A549 (cell line): ENCODE results near the gene BST1. TPM values are rescaled to one million over a fixed set of nuclear protein-coding genes. Genes with fewer than 3 reads are reported as not detected.

Experiments
- ATAC-seq, 2 experiments: fragments of 200-7000 bp in 1 of 2; fragments of >200 bp in 1 of 2; cut with Nextera tagmentation in 1 of 2; cut with Tn5 transposase in 1 of 2; 3 replicates each; pipeline versions ENCODE4 v1.8.0 to v1.9.1; 2018 to 2020; ENCODE audit warnings: mild to moderate bottlenecking in 1 of 2, moderate library complexity in 1 of 2
- CTCF ChIA-PET: fragments of 300-600 bp; sonication (Branson Sonifier 250); formaldehyde crosslinking; extraction: SDS; loops from one replicate; lab custom pipeline; 2021; ENCODE audit warnings: antibody characterized with exemption, inconsistent platforms; lab: Yijun Ruan, JAX
- POLR2A ChIA-PET: fragments of 350-600 bp; formaldehyde crosslinking; extraction: SDS; loops from one replicate; lab custom pipeline; 2021; ENCODE audit warnings: antibody characterized with exemption, inconsistent platforms; lab: Yijun Ruan, JAX
- DNase-seq, 2 experiments: peaks; one replicate each; pipeline versions ENCODE4 v3.0.0 to v3.0.0-alpha.2; 2011 to 2016; ENCODE audit warnings: low read depth in 1 of 2, low spot score in 1 of 2
- FAIRE-seq: peaks from 2 replicates; lab custom pipeline; 2011; peaks lifted over from hg19 to GRCh38; lab: Jason Lieb, UNC
- H3K27ac ChIP-seq, 2 experiments: fragments of >200 bp; sonication (Bioruptor Twin); formaldehyde crosslinking; 3 replicates each; pipeline ENCODE4 v1.5.1; 2016 to 2017
- H3K4me1 ChIP-seq: fragments of >200 bp; sonication (Bioruptor Twin); formaldehyde crosslinking; 3 replicates; pipeline ENCODE4 v1.6.1; 2016
- H3K4me2 ChIP-seq: fragments of >200 bp; sonication (Bioruptor Twin); formaldehyde crosslinking; 3 replicates; pipeline ENCODE4 v1.6.1; 2016
- H3K4me3 ChIP-seq: fragments of >200 bp; sonication (Bioruptor Twin); formaldehyde crosslinking; 3 replicates; pipeline ENCODE4 v1.5.1; 2016
- H3K9me3 ChIP-seq: fragments of >200 bp; sonication (Bioruptor Twin); formaldehyde crosslinking; 3 replicates; pipeline ENCODE4 v1.6.1; 2016
- CBX2 ChIP-seq: fragments of 200-600 bp; sonication (generic); IDR thresholded peaks from 2 replicates; pipeline ENCODE4 v1.6.1; 2016; ENCODE audit warnings: low read depth, mild to moderate bottlenecking, borderline replicate concordance
- CBX8 ChIP-seq: fragments of 200-600 bp; sonication (generic); IDR thresholded peaks from 2 replicates; pipeline ENCODE4 v1.6.1; 2016
- CHD2 ChIP-seq: fragments of 150-350 bp; IDR thresholded peaks from 2 replicates; pipeline ENCODE4 v1.6.1; 2014; ENCODE audit warnings: low read length; ENCODE audit not compliant: partially characterized antibody
- EHF ChIP-seq: fragments of 250-450 bp; sonication (Bioruptor Pico); IDR thresholded peaks from 2 replicates; pipeline ENCODE4 v1.5.0; 2020; ENCODE audit warnings: mild to moderate bottlenecking
- FOSB ChIP-seq: fragments of 250-450 bp; sonication (Bioruptor Pico); IDR thresholded peaks from 2 replicates; pipeline ENCODE4 v1.5.0; 2020; ENCODE audit warnings: mild to moderate bottlenecking, moderate library complexity
- FOSL2 ChIP-seq, 2 experiments: fragments of 450-650 bp in 1 of 2; fragments of >200 bp in 1 of 2; sonication (Bioruptor Twin) in 1 of 2; formaldehyde crosslinking; IDR thresholded peaks; 2 replicates each; pipeline versions ENCODE4 v1.5.0 to v1.6.1; 2016 to 2020; ENCODE audit warnings: mild to moderate bottlenecking in 1 of 2, moderate library complexity in 1 of 2
- FOXS1 ChIP-seq: fragments of 250-450 bp; sonication (Bioruptor Pico); IDR thresholded peaks from 2 replicates; pipeline ENCODE4 v1.5.0; 2020; ENCODE audit warnings: mild to moderate bottlenecking, moderate library complexity
- GATA3 ChIP-seq: IDR thresholded peaks from 2 replicates; pipeline ENCODE4 v1.6.1; 2012; ENCODE audit warnings: borderline replicate concordance
- HDAC2 ChIP-seq: fragments of 200-600 bp; sonication (generic); IDR thresholded peaks from 2 replicates; pipeline ENCODE4 v1.6.1; 2016
- HEYL ChIP-seq: fragments of 250-450 bp; sonication (Bioruptor Pico); IDR thresholded peaks from 2 replicates; pipeline ENCODE4 v1.8.0; 2021; ENCODE audit warnings: mild to moderate bottlenecking, moderate library complexity
- JUN ChIP-seq, 2 experiments: fragments of >200 bp; sonication (Bioruptor Twin); formaldehyde crosslinking; IDR thresholded peaks; 2 replicates in 1 of 2; 3 replicates in 1 of 2; pipeline ENCODE4 v1.6.1; 2016 to 2017
- JUNB ChIP-seq: fragments of >200 bp; sonication (Bioruptor Twin); formaldehyde crosslinking; IDR thresholded peaks from 2 replicates; pipeline ENCODE4 v1.6.1; 2016
- NFE2L2 ChIP-seq: fragments of 150-350 bp; conservative IDR thresholded peaks from 2 replicates; pipeline ENCODE4 v1.6.1; 2014; ENCODE audit warnings: low read length
- PHF8 ChIP-seq: fragments of 200-600 bp; sonication (generic); IDR thresholded peaks from 2 replicates; pipeline ENCODE4 v1.6.1; 2016; ENCODE audit warnings: low read depth, mild to moderate bottlenecking, antibody characterized with exemption, moderate library complexity, borderline replicate concordance
- POLR2A ChIP-seq: IDR thresholded peaks from 2 replicates; pipeline ENCODE4 v1.6.1; 2012; ENCODE audit warnings: mild to moderate bottlenecking, low read length
- TFCP2L1 ChIP-seq: fragments of 250-450 bp; sonication (Bioruptor Pico); IDR thresholded peaks from 2 replicates; pipeline ENCODE4 v1.5.0; 2021; ENCODE audit warnings: mild to moderate bottlenecking
- TP53 ChIP-seq: fragments of 250-450 bp; sonication (Bioruptor Pico); IDR thresholded peaks from 2 replicates; pipeline ENCODE4 v1.5.0; 2021; ENCODE audit warnings: mild to moderate bottlenecking, moderate library complexity
- ZC3H11A ChIP-seq: fragments of 450-650 bp; IDR thresholded peaks from 2 replicates; pipeline ENCODE4 v1.6.1; 2014; ENCODE audit warnings: antibody characterized with exemption, mild to moderate bottlenecking
- ZNF302 ChIP-seq: fragments of 250-450 bp; sonication (Bioruptor Pico); IDR thresholded peaks from 2 replicates; pipeline ENCODE4 v1.9.0; 2021; ENCODE audit warnings: inconsistent platforms, mild to moderate bottlenecking, moderate library complexity
- WGBS: methylation state at CpG from one replicate; pipeline ENCODE4 v1.1.6; 2017; ENCODE audit errors: missing lambda C conversion rate; 5-methylcytosine and 5-hydroxymethylcytosine counted together
- polyA plus RNA-seq, 4 experiments: library from polyadenylated mRNA; depleted of rRNA in 3 of 4; stranded (reverse); fragments of >200 nt; fragmentation: RNase III in 1 of 4; extraction: RNeasy Plus Mini Kit Qiagen cat#74134 plus additional on column Dnase treatment in 1 of 4; gene quantifications; 2 replicates in 3 of 4; 3 replicates in 1 of 4; pipeline ENCODE4 v1.2.3, GENCODE V29; 2011 to 2017
- TF ChIP-seq, protein P1 (sequence below): IDR thresholded peaks from 2 replicates; pipeline ENCODE4 v1.6.1; 2012
- TF ChIP-seq, protein P2 (sequence below): fragments of 150-350 bp; IDR thresholded peaks from 2 replicates; pipeline ENCODE4 v1.6.1; 2014; ENCODE audit warnings: low read depth, mild to moderate bottlenecking, low read length
- TF ChIP-seq, protein P3 (sequence below): IDR thresholded peaks from 2 replicates; pipeline ENCODE4 v1.6.1; 2012
- TF ChIP-seq, protein P4 (sequence below): IDR thresholded peaks from 2 replicates; pipeline ENCODE4 v1.6.1; 2012; ENCODE audit warnings: low read depth, borderline replicate concordance
- TF ChIP-seq, protein P5 (sequence below): fragments of 250-450 bp; sonication (Bioruptor Pico); IDR thresholded peaks from 2 replicates; pipeline ENCODE4 v1.5.0; 2021; ENCODE audit warnings: mild to moderate bottlenecking, moderate library complexity, borderline replicate concordance

BST1 gene
- polyA plus RNA-seq, 2 of the 4 experiments (the other 2 are of a cell fraction) = 11.7 to 16.0 TPM

DNA sequence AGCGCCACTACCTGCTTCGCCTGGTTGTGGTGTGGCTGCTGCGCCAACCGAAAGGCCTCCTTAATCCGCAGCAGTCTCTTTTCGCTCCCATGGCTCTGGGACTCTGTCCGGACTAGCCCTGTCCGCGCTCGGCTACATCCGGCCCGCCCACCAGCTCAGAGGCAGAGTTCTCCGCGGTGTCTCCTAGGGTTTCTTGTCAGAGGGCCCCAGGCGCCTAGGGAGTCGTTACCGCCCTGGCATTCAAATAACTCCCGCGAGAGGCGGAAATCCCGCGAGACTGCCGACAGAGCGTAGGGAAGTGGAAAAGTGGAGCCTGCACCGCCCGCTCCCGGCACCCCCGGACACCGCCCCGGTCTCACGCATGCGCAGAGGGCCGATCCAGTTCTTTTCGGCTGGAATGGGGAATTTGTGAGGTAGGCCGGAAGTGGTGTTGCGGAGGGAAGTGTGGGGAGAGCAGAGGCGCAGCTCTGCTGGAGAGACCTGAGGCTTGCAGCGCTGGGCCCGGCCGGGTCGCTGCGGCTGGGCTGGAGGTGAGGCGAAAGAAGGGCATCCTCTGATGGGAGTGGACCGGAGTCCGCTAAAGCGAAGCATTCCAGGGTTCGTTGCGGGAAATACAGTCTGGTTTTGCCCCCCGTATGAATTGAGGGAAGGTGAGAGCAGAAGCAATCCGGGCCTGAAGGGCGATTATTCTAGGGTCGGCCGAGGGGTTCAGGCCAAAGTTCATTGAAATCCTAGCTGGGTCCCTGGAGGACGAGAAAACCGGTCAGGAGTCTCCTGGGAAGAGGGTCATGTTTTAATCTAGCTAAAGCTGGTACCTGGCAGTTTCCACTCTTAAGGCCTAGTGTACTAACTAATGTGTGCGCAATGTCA is 21.3 kb upstream of the BST1 start, which contains the start of gene FAM200B (continued):
- no peak for TF ChIP-seq CBX2
- TF ChIP-seq PHF8 = peak; percentile 77; the same call in 1 of the 2 replicates
- peak; percentile 41 to 84; a peak in 3 of 5 replicates for TF ChIP-seq JUN (IDR thresholded peaks at IDR 0.05)
- no peak for TF ChIP-seq NFE2L2
- no peak for TF ChIP-seq HDAC2
- TF ChIP-seq, protein P1, sequence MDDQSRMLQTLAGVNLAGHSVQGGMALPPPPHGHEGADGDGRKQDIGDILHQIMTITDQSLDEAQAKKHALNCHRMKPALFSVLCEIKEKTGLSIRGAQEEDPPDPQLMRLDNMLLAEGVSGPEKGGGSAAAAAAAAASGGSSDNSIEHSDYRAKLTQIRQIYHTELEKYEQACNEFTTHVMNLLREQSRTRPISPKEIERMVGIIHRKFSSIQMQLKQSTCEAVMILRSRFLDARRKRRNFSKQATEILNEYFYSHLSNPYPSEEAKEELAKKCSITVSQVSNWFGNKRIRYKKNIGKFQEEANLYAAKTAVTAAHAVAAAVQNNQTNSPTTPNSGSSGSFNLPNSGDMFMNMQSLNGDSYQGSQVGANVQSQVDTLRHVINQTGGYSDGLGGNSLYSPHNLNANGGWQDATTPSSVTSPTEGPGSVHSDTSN = no peak
- TF ChIP-seq POLR2A = peak; percentile 83
- peak; percentile 74 for TF ChIP-seq GATA3
- TF ChIP-seq TFCP2L1 (CRISPR knock-in tag) = no peak
- TF ChIP-seq EHF (CRISPR knock-in tag) = no peak
- TF ChIP-seq, protein P2, sequence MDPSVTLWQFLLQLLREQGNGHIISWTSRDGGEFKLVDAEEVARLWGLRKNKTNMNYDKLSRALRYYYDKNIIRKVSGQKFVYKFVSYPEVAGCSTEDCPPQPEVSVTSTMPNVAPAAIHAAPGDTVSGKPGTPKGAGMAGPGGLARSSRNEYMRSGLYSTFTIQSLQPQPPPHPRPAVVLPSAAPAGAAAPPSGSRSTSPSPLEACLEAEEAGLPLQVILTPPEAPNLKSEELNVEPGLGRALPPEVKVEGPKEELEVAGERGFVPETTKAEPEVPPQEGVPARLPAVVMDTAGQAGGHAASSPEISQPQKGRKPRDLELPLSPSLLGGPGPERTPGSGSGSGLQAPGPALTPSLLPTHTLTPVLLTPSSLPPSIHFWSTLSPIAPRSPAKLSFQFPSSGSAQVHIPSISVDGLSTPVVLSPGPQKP = no peak
- no peak for TF ChIP-seq FOXS1 (CRISPR knock-in tag)
- TF ChIP-seq FOSL2 (IDR thresholded peaks at IDR 0.05) = no peak
- no peak for TF ChIP-seq FOSL2 (CRISPR knock-in tag; IDR thresholded peaks at IDR 0.05)
- no peak for TF ChIP-seq JUNB
- no peak for TF ChIP-seq ZC3H11A
- TF ChIP-seq TP53 (CRISPR knock-in tag) = peak; percentile 62; the same call in 1 of the 2 replicates
- TF ChIP-seq CHD2 = peak; percentile 99
- TF ChIP-seq ZNF302 (CRISPR knock-in tag) = no peak
- TF ChIP-seq, protein P3, sequence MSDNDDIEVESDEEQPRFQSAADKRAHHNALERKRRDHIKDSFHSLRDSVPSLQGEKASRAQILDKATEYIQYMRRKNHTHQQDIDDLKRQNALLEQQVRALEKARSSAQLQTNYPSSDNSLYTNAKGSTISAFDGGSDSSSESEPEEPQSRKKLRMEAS = peak; percentile 61; the same call in 1 of the 2 replicates
- no peak for TF ChIP-seq CBX8
- no peak for TF ChIP-seq HEYL
- TF ChIP-seq, protein P4, sequence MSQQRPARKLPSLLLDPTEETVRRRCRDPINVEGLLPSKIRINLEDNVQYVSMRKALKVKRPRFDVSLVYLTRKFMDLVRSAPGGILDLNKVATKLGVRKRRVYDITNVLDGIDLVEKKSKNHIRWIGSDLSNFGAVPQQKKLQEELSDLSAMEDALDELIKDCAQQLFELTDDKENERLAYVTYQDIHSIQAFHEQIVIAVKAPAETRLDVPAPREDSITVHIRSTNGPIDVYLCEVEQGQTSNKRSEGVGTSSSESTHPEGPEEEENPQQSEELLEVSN = no peak

DNA sequence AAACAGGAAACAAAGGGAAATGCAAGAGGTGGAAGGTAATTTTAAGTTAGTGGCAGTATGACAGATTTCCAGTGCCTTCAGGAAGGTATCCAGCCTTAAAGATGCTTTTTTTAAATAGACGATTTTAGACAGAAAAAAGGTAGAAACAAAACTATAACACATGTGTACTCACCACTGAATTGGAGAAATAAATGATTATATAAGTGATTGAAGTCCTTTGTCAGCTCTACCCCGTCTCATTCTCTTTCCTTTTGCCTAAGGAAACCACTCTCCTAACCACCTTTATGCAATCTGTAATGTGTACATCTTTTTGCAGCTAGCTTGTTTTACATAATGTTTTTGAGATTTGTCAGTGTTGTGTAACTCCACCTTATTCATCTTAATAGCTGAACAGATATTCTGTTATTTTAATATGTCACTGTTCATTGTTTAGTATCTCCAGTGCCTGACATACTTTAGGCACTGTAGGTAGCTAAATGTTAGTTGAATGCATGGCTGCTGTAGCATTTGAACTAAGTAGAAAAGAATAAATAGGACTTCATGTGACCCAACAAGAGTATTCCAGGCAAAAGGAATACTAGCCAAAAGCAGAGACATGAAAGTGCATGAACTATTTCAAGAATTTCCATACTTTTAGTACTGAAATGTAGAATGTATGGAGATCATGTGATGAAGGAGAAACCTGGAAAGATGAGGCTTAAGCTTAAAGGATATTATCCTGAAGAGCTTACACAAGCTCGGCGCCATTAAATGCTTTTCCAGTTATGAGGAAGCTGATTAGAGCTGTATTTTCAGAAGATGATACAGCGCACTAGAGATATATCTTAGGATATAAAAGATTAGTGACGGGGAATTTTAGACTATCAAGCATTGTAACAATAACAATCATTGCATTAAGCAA is 20.4 kb upstream of the BST1 start:
- FAIRE-seq = no peak
- ChIA-PET CTCF (interaction anchor here (1.4 kb wide), 1 partner anchor 28 kb away, joined by 4 read pairs; no protein-coding TSS in a partner anchor), POLR2A (interaction anchor here (0.7 to 1.9 kb wide), 6 partner anchors 8 to 315 kb away, joined by 3 to 15 read pairs (median 4); partner anchors contain the start of gene BST1)

More for the DNA sequence above, 20.4 kb upstream of the BST1 start:
- Histone ChIP-seq H3K9me3 (no peaks in the 10 kb centered on the region), H3K4me3 (peak overlapping the region; percentile 69), H3K4me1 (peaks cover 24% of the 10 kb centered on the region), H3K27ac (peak overlapping the region; percentile 92 to 100), H3K4me2 (peak overlapping the region; percentile 90)
- WGBS = 39% methylated on average over 6 of the region's 6 CpGs
- TF ChIP-seq, protein P5, sequence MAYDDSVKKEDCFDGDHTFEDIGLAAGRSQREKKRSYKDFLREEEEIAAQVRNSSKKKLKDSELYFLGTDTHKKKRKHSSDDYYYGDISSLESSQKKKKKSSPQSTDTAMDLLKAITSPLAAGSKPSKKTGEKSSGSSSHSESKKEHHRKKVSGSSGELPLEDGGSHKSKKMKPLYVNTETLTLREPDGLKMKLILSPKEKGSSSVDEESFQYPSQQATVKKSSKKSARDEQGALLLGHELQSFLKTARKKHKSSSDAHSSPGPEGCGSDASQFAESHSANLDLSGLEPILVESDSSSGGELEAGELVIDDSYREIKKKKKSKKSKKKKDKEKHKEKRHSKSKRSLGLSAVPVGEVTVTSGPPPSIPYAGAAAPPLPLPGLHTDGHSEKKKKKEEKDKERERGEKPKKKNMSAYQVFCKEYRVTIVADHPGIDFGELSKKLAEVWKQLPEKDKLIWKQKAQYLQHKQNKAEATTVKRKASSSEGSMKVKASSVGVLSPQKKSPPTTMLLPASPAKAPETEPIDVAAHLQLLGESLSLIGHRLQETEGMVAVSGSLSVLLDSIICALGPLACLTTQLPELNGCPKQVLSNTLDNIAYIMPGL (CRISPR knock-in tag) = no peak
- TF ChIP-seq FOSB (CRISPR knock-in tag) = peak; percentile 17; the same call in 1 of the 2 replicates
- no peak for ATAC-seq
- no peak for DNase-seq
